Progenitor cell of endocrine pancreas (in vitro differentiated cells): ENCODE measurements around the gene MAPKAPK3. TPM values are rescaled to one million over a fixed set of nuclear protein-coding genes. Genes with fewer than 3 reads are reported as not detected.

Experiments
- DNase-seq: peaks from one replicate; pipeline ENCODE4 v3.0.0; 2021; ENCODE audit warnings: low spot score; ENCODE audit not compliant: unreplicated experiment
- H3K27ac Mint-ChIP-seq: 2 replicates; pipeline ENCODE4 v1.8.0; 2021; ENCODE audit warnings: mild to moderate bottlenecking, moderate library complexity, mixed read lengths
- H3K27me3 Mint-ChIP-seq: 2 replicates; pipeline ENCODE4 v1.8.0; 2021; ENCODE audit warnings: mixed read lengths
- H3K36me3 Mint-ChIP-seq: 2 replicates; pipeline ENCODE4 v1.8.0; 2022; ENCODE audit warnings: mixed read lengths; ENCODE audit not compliant: insufficient read depth
- H3K4me1 Mint-ChIP-seq: 2 replicates; pipeline ENCODE4 v1.8.0; 2021; ENCODE audit warnings: low read depth, mixed read lengths
- H3K4me3 Mint-ChIP-seq: 2 replicates; pipeline ENCODE4 v1.8.0; 2021; ENCODE audit warnings: low read depth, mild to moderate bottlenecking, moderate library complexity, mixed read lengths
- H3K9me3 Mint-ChIP-seq: 2 replicates; pipeline ENCODE4 v1.8.0; 2021; ENCODE audit warnings: low read depth, mixed read lengths
- total RNA-seq: library from RNA; stranded (reverse); gene quantifications from 2 replicates; pipeline ENCODE4 v1.2.1, GENCODE V29; 2021
- TF ChIP-seq, protein P1 (sequence below): fragments of 200-600 bp; sonication (generic); IDR thresholded peaks from one replicate; pipeline ENCODE4 v1.5.0; 2021; ENCODE audit warnings: antibody characterized with exemption, mild to moderate bottlenecking; ENCODE audit not compliant: unreplicated experiment

The MAPKAPK3 gene
- total RNA-seq, 1 donor from 2014 or later = 40.8 TPM

DNA sequence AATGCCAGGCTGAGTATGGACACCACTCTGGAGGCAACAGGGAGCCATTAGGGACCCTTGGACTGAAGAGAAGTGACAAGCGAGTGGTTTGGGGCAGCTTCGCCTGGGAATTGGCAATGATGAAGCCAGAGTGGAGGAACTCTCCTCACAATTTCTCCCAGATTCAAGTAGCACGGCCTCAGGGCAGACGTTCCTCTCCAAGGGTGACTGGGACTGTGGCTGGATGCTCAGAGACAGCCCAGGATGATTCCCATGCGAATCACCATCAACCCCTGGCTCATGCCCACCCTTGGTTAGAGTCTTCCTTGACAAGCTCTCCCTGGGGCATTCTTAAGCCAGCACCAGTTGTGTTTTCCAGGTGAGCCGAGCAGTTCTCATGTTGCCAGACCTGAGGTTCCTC is 41.5 kb downstream of the MAPKAPK3 start:
- Mint-ChIP-seq H3K9me3 (no peaks in the 10 kb centered on the region), H3K36me3 (no peaks in the 10 kb centered on the region), H3K4me1 (no peaks in the 10 kb centered on the region), H3K27ac (no peak overlapping the region), H3K4me3 (no peak overlapping the region), H3K27me3 (peaks cover 13% of the 10 kb centered on the region)
- TF ChIP-seq, protein P1, sequence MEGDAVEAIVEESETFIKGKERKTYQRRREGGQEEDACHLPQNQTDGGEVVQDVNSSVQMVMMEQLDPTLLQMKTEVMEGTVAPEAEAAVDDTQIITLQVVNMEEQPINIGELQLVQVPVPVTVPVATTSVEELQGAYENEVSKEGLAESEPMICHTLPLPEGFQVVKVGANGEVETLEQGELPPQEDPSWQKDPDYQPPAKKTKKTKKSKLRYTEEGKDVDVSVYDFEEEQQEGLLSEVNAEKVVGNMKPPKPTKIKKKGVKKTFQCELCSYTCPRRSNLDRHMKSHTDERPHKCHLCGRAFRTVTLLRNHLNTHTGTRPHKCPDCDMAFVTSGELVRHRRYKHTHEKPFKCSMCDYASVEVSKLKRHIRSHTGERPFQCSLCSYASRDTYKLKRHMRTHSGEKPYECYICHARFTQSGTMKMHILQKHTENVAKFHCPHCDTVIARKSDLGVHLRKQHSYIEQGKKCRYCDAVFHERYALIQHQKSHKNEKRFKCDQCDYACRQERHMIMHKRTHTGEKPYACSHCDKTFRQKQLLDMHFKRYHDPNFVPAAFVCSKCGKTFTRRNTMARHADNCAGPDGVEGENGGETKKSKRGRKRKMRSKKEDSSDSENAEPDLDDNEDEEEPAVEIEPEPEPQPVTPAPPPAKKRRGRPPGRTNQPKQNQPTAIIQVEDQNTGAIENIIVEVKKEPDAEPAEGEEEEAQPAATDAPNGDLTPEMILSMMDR = no peak
- no peak for DNase-seq

GRCh38 chr3:50658831-50659230 is 41.9 kb downstream of the MAPKAPK3 start:
- Mint-ChIP-seq H3K36me3 (no peaks in the 10 kb centered on the region), H3K4me1 (no peaks in the 10 kb centered on the region), H3K4me3 (no peak overlapping the region), H3K9me3 (no peaks in the 10 kb centered on the region), H3K27ac (no peak overlapping the region), H3K27me3 (peaks cover 13% of the 10 kb centered on the region)
- DNase-seq = no peak
- TF ChIP-seq, protein P1 = no peak

- no peaks in the 10 kb centered on the region for H3K9me3 Mint-ChIP-seq
- H3K4me3 Mint-ChIP-seq = no peak overlapping the region
- DNase-seq = no peak
- no peaks in the 10 kb centered on the region for H3K4me1 Mint-ChIP-seq
- TF ChIP-seq, protein P1 = no peak
- H3K36me3 Mint-ChIP-seq = no peaks in the 10 kb centered on the region
- no peak overlapping the region for H3K27ac Mint-ChIP-seq
- peaks cover 18% of the 10 kb centered on the region for H3K27me3 Mint-ChIP-seq
Measured at GRCh38 chr3:50660386-50660785, 43.4 kb downstream of the MAPKAPK3 start.

- Mint-ChIP-seq H3K4me3 (no peak overlapping the region), H3K36me3 (no peaks in the 10 kb centered on the region), H3K27ac (no peak overlapping the region), H3K27me3 (peaks cover 23% of the 10 kb centered on the region), H3K9me3 (no peaks in the 10 kb centered on the region), H3K4me1 (no peaks in the 10 kb centered on the region)
- TF ChIP-seq, protein P1 = no peak
- no peak for DNase-seq
Measured at GRCh38 chr3:50661321-50661837, 44.4 kb downstream of the MAPKAPK3 start.

DNA sequence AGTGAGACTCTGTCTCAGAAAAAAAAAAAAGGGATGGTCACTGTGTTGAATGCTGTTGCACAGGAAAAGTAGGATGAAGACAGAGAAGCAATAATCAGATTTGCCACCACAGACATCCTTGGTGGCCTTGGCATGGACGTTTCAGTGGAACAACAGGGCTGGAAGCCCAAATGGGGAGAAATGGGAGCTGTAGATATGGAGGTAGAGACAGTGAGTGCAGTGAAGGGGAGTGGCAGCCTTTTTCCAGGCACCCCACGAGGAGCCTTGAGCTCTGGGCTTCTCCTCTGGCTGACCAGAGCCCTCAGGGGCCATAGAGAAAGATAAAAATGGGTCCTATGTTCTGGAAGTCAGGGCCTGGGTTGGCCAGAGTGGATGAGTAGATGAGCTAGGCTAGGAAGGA is 45.5 kb downstream of the MAPKAPK3 start:
- H3K36me3 Mint-ChIP-seq = no peaks in the 10 kb centered on the region
- H3K4me3 Mint-ChIP-seq = no peak overlapping the region
- TF ChIP-seq, protein P1 = no peak
- no peak overlapping the region for H3K27ac Mint-ChIP-seq
- peaks cover 28% of the 10 kb centered on the region for H3K27me3 Mint-ChIP-seq
- DNase-seq = no peak
- H3K4me1 Mint-ChIP-seq = no peaks in the 10 kb centered on the region
- no peaks in the 10 kb centered on the region for H3K9me3 Mint-ChIP-seq
